Osteocyte (in vitro differentiated cells): Measurements from ENCODE around the gene CRYBG1. TPM values are rescaled to one million over a fixed set of nuclear protein-coding genes. Genes with fewer than 3 reads are reported as not detected.

ENCODE experiments used
- DNase-seq: peaks from one replicate; pipeline ENCODE4 v3.0.0; 2021; ENCODE audit warnings: mixed read lengths; ENCODE audit not compliant: unreplicated experiment; ENCODE audit errors: extremely low spot score
- H3K27ac Mint-ChIP-seq: one replicate; pipeline ENCODE4 v1.8.0; 2021; ENCODE audit warnings: mild to moderate bottlenecking, mixed read lengths; ENCODE audit not compliant: unreplicated experiment
- H3K27me3 Mint-ChIP-seq: one replicate; pipeline ENCODE4 v1.8.0; 2021; ENCODE audit warnings: mixed read lengths; ENCODE audit not compliant: unreplicated experiment
- H3K36me3 Mint-ChIP-seq: one replicate; pipeline ENCODE4 v1.8.0; 2021; ENCODE audit warnings: mixed read lengths; ENCODE audit not compliant: unreplicated experiment
- H3K4me1 Mint-ChIP-seq: one replicate; pipeline ENCODE4 v1.8.0; 2021; ENCODE audit warnings: mixed read lengths; ENCODE audit not compliant: unreplicated experiment
- H3K4me3 Mint-ChIP-seq: one replicate; pipeline ENCODE4 v1.8.0; 2021; ENCODE audit warnings: mild to moderate bottlenecking, moderate library complexity, mixed read lengths; ENCODE audit not compliant: unreplicated experiment
- H3K9me3 Mint-ChIP-seq: one replicate; pipeline ENCODE4 v1.8.0; 2021; ENCODE audit warnings: mixed read lengths; ENCODE audit not compliant: unreplicated experiment
- total RNA-seq: library from RNA; stranded (reverse); gene quantifications from 2 replicates; pipeline ENCODE4 v1.2.1, GENCODE V29; 2021
- TF ChIP-seq, protein P1 (sequence below): fragments of 200-600 bp; sonication (generic); IDR thresholded peaks from 2 replicates; pipeline ENCODE4 v1.5.0; 2021; ENCODE audit warnings: antibody characterized with exemption, mild to moderate bottlenecking, moderate library complexity

CRYBG1 gene
- total RNA-seq, 1 donor from 2014 or later, result 2.4 TPM

DNA sequence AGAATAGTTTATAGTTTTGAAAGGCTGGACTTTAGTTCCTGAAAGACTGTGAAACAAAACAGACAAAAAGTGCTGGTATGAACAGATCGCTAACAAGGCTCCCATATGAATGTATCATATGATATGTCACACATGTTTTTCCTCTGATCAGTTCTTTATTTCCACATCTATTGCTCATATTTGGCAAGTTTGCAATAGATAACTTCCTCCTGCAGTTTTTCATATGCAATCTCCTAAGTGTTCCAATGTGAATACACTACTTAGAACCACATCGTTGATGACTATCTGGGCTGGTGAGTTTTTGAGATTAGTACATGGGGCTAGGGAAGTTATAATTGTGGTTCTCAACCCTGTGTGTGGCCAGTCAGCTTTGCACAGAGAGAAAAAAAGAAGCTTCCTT is 23.1 kb downstream of the CRYBG1 start:
- Mint-ChIP-seq H3K4me1 (no peaks in the 10 kb centered on the region), H3K27ac (no peak overlapping the region), H3K4me3 (no peak overlapping the region), H3K36me3 (no peaks in the 10 kb centered on the region), H3K27me3 (peaks cover 62% of the 10 kb centered on the region), H3K9me3 (no peaks in the 10 kb centered on the region)
- TF ChIP-seq, protein P1, sequence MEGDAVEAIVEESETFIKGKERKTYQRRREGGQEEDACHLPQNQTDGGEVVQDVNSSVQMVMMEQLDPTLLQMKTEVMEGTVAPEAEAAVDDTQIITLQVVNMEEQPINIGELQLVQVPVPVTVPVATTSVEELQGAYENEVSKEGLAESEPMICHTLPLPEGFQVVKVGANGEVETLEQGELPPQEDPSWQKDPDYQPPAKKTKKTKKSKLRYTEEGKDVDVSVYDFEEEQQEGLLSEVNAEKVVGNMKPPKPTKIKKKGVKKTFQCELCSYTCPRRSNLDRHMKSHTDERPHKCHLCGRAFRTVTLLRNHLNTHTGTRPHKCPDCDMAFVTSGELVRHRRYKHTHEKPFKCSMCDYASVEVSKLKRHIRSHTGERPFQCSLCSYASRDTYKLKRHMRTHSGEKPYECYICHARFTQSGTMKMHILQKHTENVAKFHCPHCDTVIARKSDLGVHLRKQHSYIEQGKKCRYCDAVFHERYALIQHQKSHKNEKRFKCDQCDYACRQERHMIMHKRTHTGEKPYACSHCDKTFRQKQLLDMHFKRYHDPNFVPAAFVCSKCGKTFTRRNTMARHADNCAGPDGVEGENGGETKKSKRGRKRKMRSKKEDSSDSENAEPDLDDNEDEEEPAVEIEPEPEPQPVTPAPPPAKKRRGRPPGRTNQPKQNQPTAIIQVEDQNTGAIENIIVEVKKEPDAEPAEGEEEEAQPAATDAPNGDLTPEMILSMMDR, result no peak
- no peak for DNase-seq

DNA sequence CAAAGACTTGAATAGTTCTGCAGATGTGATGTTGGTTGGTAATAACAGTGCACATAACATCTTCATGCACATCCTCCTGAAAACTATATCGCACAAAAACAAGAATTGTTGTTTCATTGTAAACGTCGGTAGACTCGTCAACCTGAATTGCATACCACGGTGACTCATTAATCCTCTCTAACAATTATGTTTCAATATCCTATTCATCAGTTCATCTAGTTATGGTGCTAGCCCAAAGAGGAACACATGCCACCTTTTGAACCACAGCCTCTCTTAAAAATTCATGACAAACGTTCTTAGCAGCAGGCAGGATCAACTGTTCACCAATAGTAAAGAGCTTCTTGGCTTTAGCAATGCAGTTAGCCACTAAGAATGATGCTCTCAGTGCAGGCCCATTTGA is 25.0 kb downstream of the CRYBG1 start:
- DNase-seq, result no peak

DNA sequence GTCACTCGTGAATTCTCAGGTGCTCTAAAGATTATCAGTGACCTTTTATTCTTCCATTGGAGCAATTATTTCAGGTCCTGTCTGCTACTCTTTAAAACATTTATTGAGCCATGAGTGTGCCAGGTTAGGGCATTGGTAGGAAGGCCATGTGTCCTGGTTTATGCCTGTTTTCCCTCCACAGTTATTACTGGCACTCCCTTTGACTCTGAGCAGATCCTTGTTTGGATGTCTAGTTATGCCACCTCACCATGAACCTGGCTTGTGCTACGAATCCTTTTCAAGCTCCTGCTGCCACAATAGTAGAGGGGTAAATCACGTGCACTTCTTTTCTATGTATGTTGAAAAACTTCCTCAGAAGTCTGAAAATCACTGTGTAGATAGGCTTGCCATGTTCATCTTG is 27.4 kb downstream of the CRYBG1 start:
- TF ChIP-seq, protein P1, result no peak
- no peak overlapping the region for H3K4me3 Mint-ChIP-seq
- no peak for DNase-seq
- H3K36me3 Mint-ChIP-seq, result no peaks in the 10 kb centered on the region
- H3K9me3 Mint-ChIP-seq, result no peaks in the 10 kb centered on the region
- H3K27ac Mint-ChIP-seq, result no peak overlapping the region
- no peaks in the 10 kb centered on the region for H3K4me1 Mint-ChIP-seq
- H3K27me3 Mint-ChIP-seq, result peaks cover 71% of the 10 kb centered on the region

More for the DNA sequence above, 25.0 kb downstream of the CRYBG1 start:
- H3K4me3 Mint-ChIP-seq, result no peak overlapping the region
- H3K9me3 Mint-ChIP-seq, result no peaks in the 10 kb centered on the region
- peaks cover 69% of the 10 kb centered on the region for H3K27me3 Mint-ChIP-seq
- no peaks in the 10 kb centered on the region for H3K36me3 Mint-ChIP-seq
- TF ChIP-seq, protein P1, result no peak
- H3K27ac Mint-ChIP-seq, result no peak overlapping the region
- no peaks in the 10 kb centered on the region for H3K4me1 Mint-ChIP-seq

GRCh38 chr6:106390088-106390487 is 29.6 kb downstream of the CRYBG1 start:
- Mint-ChIP-seq H3K27me3 (peaks cover 73% of the 10 kb centered on the region), H3K9me3 (no peaks in the 10 kb centered on the region), H3K27ac (no peak overlapping the region), H3K4me3 (no peak overlapping the region), H3K4me1 (no peaks in the 10 kb centered on the region), H3K36me3 (no peaks in the 10 kb centered on the region)
- TF ChIP-seq, protein P1, result no peak
- no peak for DNase-seq

GRCh38 chr6:106396426-106397220 is 36.1 kb downstream of the CRYBG1 start:
- H3K4me1 Mint-ChIP-seq, result no peaks in the 10 kb centered on the region
- TF ChIP-seq, protein P1, result no peak
- no peak for DNase-seq
- no peaks in the 10 kb centered on the region for H3K36me3 Mint-ChIP-seq
- no peaks in the 10 kb centered on the region for H3K9me3 Mint-ChIP-seq
- H3K4me3 Mint-ChIP-seq, result no peak overlapping the region
- no peak overlapping the region for H3K27ac Mint-ChIP-seq
- H3K27me3 Mint-ChIP-seq, result peaks cover 40% of the 10 kb centered on the region
